HG02840 (cell line): ENCODE measurements around the gene TTC39B.

Source experiments
- ATAC-seq: cut with Tn5 transposase; IDR thresholded peaks from one replicate; pipeline ENCODE4 v1.9.1; 2021; ENCODE audit warnings: mild to moderate bottlenecking, moderate library complexity, moderate number of reproducible peaks; ENCODE audit not compliant: unreplicated experiment, low FRiP score

Gene TTC39B

GRCh38 chr9:15138357-15138686, 168.7 kb downstream of the TTC39B start:
- no peak for ATAC-seq

DNA sequence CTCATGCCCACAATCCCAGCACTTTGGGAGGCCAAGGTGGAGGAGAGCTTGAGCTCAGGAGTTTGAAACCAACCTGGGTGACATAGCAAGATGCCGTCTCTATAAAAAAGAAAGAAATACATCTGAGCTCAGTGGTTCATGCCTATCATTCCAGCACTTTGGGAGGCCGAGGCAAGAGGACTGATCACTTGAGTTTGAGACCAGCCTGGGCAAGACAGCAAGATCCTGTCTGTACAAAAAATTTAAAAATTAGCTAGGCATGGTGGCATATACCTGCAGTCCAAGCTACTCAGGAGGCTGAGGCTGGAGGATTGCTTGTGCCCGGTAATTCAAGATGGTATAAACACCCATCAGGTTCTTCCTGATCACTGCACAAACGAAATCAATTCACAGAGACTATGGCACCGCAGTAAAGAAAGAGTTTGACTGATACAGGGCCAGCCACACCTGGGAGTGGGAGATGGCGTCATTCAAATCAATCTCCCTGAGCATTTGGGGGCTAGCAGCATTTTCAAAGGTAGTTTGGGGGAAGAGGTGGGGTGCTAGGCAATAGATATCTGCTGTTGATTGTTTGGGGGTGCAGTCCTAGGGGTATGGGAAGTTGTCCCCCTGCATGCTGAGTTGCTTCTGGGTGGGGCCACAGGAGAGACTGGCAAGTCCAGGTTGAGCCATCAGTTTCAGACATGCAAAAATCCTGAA, 169.2 kb downstream of the TTC39B start:
- no peak for ATAC-seq

GRCh38 chr9:15137089-15137488, 169.9 kb downstream of the TTC39B start:
- no peak for ATAC-seq

DNA sequence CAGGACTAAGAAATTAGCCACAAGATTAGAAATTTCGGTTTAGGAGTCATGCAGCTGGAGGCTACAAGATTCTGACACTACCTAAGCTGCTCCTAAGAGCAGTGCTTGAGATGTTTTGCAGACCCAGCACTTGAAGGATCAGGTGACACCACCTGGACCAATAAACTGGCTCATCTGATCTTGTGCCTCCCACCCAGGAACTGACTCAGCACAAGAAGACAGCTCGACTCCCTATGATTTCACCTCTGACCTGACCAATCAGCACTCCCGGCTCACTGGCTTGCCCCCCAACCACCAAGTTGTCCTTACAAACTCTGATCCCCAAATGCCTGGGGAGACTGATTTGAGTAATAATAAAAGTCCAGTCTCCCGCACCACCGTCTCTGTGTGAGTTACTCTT, 170.4 kb downstream of the TTC39B start:
- ATAC-seq, result no peak

DNA sequence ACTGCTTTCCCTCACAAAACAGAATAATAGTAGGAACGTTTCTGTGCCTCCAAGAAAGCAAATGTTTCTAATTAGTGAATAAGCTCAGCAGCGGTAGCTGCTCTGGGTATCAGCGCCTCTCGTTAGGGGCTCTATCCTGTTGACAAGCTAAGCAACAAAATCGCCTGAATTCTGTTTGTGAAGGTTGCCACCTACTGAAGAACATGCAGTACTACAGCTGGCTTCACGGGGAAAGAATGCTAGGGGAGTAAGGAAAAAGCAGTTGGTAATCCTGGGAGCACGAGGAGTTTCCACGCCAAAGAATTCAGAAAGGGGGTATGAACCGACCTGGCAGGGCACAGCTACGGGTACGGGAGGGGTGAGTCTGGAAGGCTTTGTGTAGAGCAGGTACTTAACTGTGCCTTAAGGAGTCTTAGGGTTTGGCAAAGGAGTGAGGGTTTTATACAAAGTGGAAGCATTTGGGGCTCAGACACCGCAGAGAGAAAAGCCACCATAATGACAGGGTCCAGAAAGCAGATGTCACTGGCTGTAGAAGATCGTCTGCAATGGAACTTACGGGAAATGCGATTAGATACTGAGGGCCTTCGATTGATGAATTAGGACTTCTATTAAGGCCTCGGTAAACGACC, 171.7 kb downstream of the TTC39B start:
- peak; percentile 80 for ATAC-seq

GRCh38 chr9:15133488-15133887, 173.5 kb downstream of the TTC39B start:
- no peak for ATAC-seq

GRCh38 chr9:15132091-15132490, 174.9 kb downstream of the TTC39B start:
- no peak for ATAC-seq

DNA sequence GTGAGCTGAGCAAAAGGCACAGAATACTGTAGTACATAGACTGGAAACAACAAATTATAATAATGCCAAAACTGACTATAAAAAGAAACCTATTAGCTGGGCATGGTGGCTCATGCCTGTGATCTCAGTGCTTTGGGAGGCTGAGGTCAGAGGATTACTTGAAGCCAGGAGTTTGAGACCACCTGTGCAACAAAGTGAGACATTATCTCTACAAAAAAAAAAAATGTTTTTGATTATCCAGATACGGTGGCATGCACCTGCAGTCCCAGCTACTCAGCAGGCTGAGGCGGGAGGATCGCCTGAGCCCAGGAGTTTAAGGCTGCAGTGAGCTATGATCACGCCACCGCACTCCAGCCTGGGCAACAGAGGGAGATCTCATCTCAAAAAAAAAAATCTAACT, 175.9 kb downstream of the TTC39B start:
- no peak for ATAC-seq

- ATAC-seq, result no peak
These were observed 179.2 kb downstream of the TTC39B start for GRCh38 chr9:15127831-15128230.

- no peak for ATAC-seq
These were observed 185.4 kb downstream of the TTC39B start for GRCh38 chr9:15121630-15122029.

DNA sequence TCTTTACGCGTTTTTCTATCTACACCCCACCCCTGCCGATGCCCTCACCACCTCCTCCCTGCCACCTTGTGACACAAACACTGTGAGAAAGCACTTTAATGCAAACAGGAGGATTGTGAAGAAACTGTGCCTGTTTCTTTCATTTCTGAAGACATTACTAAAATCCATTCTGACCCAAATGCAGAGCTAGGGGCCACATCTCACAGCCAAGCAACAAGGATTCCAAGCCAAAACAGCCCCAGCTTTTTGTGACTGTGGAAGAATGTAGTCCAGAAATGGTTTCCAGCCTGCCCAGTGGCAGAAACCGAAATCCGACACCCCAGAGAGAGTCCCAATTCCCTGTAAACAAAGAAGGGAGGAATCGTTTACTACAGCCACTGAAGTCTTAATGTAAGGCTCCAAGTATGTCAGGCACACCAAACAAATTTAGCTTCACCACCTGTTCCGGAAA, 190.9 kb downstream of the TTC39B start:
- ATAC-seq, result no peak

DNA sequence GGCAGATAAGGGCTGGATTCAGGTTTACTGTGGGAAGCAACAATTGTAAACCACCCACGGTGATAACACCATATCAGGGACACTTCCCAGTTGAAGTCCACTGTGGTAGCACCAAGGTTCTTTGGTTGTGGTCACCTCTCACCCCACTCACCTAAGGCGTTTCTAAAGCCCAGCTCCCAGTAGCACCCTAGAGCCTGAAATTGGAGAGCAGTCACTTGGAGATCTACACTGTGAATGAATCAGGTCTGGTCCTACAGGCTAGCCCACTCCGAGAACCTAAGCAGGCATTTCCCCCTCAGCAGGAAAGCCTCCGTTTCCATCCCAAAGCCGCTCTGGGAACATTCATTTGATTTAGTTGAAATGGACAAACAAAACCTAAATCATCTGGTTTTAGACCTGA, 191.3 kb downstream of the TTC39B start:
- ATAC-seq, result no peak

GRCh38 chr9:15115041-15115440, 192.0 kb downstream of the TTC39B start:
- ATAC-seq, result no peak
